ENCODE measurements around the gene RXRA. TPM values are rescaled to one million over a fixed set of nuclear protein-coding genes. Genes with fewer than 3 reads are reported as not detected.

Gene RXRA
- total and polyA plus RNA-seq, 4 donors, result 41.5 to 116 (median 74.1) TPM

Small RNAs within 50 kb of the gene (small RNA-seq; reads per million reads assigned to genes)
- gene MIR4669, result not detected

Other genes with a start within 250 kb of the RXRA start
- 10 to 100 TPM; 11.4 to 21.6 TPM for gene WDR5, start 190.4 kb upstream of the RXRA start, total RNA-seq
- 10 to 100 TPM; 11.1 to 17.8 TPM for gene WDR5, start 190.4 kb upstream of the RXRA start, polyA plus RNA-seq
- not detected for gene RNU6ATAC, start 161.9 kb upstream of the RXRA start, total RNA-seq
- not detected for gene RNU6ATAC, start 161.9 kb upstream of the RXRA start, polyA plus RNA-seq